ENCODE measurements around the gene JADE2.

The JADE2 gene

DNA sequence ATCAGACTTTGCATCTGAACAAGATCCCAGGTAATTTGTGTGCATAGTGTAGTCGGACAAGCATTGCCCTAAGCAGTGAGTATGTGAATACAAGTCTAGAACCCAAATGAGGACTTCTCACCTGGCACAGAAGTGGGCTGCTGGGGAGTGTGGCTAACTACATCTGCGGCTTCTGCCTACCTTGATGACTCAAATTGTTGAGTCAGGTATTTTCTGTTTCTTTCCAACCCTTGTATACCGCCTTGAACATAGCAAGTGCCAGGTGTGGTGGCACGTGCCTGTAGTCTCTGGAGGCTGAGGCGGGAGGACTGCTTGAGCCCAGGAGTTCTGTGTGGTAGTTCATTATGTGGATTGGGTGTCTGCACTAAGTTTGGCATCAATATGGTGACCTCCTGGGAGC is 7.9 kb upstream of the JADE2 start:
- ATAC-seq: no peak
- Mint-ChIP-seq H3K9me3 (no peaks in the 10 kb centered on the region), H3K4me3 (no peak overlapping the region), H3K4me1 (no peaks in the 10 kb centered on the region), H3K27ac (no peak overlapping the region), H3K36me3 (ENCODE audit: low read depth) (no peaks in the 10 kb centered on the region), H3K27me3 (peaks cover 2% of the 10 kb centered on the region)
- DNase-seq: no peak

GRCh38 chr5:134519989-134520388 is 5.5 kb upstream of the JADE2 start:
- ATAC-seq (no peak), DNase-seq (no peak)
- H3K9me3 Mint-ChIP-seq: no peaks in the 10 kb centered on the region
- no peak overlapping the region for H3K4me3 Mint-ChIP-seq
- H3K36me3 Mint-ChIP-seq (ENCODE audit: low read depth): no peaks in the 10 kb centered on the region
- H3K27me3 Mint-ChIP-seq: peaks cover 2% of the 10 kb centered on the region
- H3K27ac Mint-ChIP-seq: no peak overlapping the region
- peaks cover 12% of the 10 kb centered on the region for H3K4me1 Mint-ChIP-seq

GRCh38 chr5:134521841-134522240 is 3.6 kb upstream of the JADE2 start:
- no peaks in the 10 kb centered on the region for H3K36me3 Mint-ChIP-seq (ENCODE audit: low read depth)
- H3K4me1 Mint-ChIP-seq: peaks cover 14% of the 10 kb centered on the region
- H3K9me3 Mint-ChIP-seq: no peaks in the 10 kb centered on the region
- no peak for ATAC-seq
- H3K4me3 Mint-ChIP-seq: no peak overlapping the region
- DNase-seq: no peak
- H3K27me3 Mint-ChIP-seq: peaks cover 2% of the 10 kb centered on the region
- no peak overlapping the region for H3K27ac Mint-ChIP-seq

- Mint-ChIP-seq H3K36me3 (ENCODE audit: low read depth) (no peaks in the 10 kb centered on the region), H3K27ac (peak overlapping the region; percentile 96), H3K4me1 (peaks cover 25% of the 10 kb centered on the region), H3K4me3 (peak overlapping the region; percentile 99), H3K27me3 (peaks cover 2% of the 10 kb centered on the region), H3K9me3 (no peaks in the 10 kb centered on the region)
- no peak for ATAC-seq
- DNase-seq: no peak
Measured at GRCh38 chr5:134523543-134524271, 1.8 kb upstream of the JADE2 start.

GRCh38 chr5:134524272-134524825 is 1.1 kb upstream of the JADE2 start:
- DNase-seq (peak; percentile 75), ATAC-seq (peak; percentile 11)
- Mint-ChIP-seq H3K4me3 (peak overlapping the region; percentile 99), H3K27me3 (peaks cover 2% of the 10 kb centered on the region), H3K4me1 (peaks cover 31% of the 10 kb centered on the region), H3K9me3 (no peaks in the 10 kb centered on the region), H3K36me3 (ENCODE audit: low read depth) (no peaks in the 10 kb centered on the region), H3K27ac (peak overlapping the region; percentile 96)

GRCh38 chr5:134525683-134526482 is 413 bp downstream of the JADE2 start:
- H3K27ac Mint-ChIP-seq: peak overlapping the region; percentile 97
- ATAC-seq: peak; percentile 0
- peaks cover 45% of the 10 kb centered on the region for H3K4me1 Mint-ChIP-seq
- no peaks in the 10 kb centered on the region for H3K36me3 Mint-ChIP-seq (ENCODE audit: low read depth)
- DNase-seq: peak; percentile 63
- peak overlapping the region; percentile 99 for H3K4me3 Mint-ChIP-seq
- H3K9me3 Mint-ChIP-seq: no peaks in the 10 kb centered on the region
- H3K27me3 Mint-ChIP-seq: peaks cover 2% of the 10 kb centered on the region

DNA sequence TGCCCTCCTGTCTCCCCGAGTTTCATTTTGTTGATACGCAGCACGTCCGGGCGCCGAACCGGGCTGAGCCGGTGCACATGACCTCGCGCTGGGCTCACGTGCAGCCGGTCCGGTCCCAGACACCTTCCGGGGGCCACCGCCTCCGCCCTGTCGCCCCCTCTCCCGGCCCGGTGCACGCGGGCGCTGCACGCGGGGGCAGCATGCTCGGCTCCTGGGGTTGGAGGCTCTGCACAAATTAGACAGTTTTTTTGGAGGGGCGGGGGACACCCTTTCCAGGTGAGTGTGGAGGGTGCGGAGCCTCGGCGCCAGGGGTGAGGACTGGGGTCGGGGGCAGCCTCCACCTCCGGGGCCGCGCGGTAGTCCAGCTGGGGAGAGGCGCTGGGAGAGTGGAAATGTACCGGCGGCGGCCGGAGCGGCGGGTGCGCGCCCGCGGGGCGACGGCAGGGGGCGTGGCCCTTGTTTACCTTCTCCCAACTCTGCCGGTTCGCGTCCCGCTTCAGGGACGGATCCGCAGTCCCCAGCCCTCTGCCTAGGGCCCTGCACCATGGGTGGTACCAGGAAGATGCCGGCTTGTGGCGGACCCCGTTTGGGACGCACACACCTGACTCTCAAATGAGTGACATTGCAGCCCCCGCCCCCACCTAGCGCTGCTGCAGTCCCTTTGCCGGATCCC is 1.1 kb downstream of the JADE2 start:
- ATAC-seq: peak; percentile 58
- peaks cover 52% of the 10 kb centered on the region for H3K4me1 Mint-ChIP-seq
- peak overlapping the region; percentile 88 for H3K27ac Mint-ChIP-seq

DNA sequence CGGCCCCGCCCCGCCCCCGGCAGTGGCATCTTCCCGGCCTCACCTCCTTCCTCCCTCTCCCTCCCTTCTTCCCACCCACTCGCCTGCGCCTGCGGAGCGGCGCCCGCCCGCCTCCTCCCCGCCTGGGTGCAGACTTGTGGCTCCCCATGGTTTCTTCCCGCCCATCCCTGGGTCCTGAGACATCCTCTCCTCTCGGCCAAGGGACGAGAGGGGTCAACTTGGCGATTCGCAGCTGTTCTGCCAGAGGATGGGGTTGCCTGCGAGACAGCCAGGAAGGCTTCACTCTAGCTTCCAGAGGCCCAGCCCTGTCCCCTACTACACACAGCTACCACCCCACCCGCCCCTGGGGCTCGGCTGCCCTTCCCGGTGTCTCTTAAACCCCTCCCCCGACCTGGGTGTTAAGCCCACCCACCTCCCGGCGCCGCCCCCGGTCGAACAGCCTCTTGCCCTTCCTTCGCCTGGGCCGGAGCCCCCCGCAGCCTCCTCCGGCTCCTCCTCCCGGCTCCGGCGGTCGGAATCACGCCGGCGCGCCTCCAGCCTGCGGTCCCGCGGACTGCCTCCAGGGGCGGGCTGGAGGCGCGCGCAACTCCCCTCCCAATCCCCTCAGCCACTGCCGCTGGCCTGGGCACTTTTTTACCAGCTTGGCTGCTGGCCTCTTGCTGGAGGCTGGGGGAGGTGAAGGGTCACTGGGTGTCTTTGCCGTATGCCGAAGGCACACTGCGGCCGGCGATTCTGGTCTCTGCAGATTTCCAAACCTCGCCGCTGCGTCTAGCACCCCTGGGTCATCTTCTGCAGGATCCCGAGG is 1.9 kb downstream of the JADE2 start:
- Mint-ChIP-seq H3K4me1 (peaks cover 60% of the 10 kb centered on the region), H3K27me3 (no peaks in the 10 kb centered on the region), H3K27ac (peak overlapping the region; percentile 88), H3K36me3 (ENCODE audit: low read depth) (peaks cover 3% of the 10 kb centered on the region), H3K9me3 (no peaks in the 10 kb centered on the region), H3K4me3 (peak overlapping the region; percentile 99)
- DNase-seq (peak; percentile 86), ATAC-seq (peak; percentile 62)

More for the DNA sequence above, 1.1 kb downstream of the JADE2 start:
- no peaks in the 10 kb centered on the region for H3K9me3 Mint-ChIP-seq
- DNase-seq: peak; percentile 90
- no peaks in the 10 kb centered on the region for H3K36me3 Mint-ChIP-seq (ENCODE audit: low read depth)
- H3K27me3 Mint-ChIP-seq: peaks cover 2% of the 10 kb centered on the region
- peak overlapping the region; percentile 99 for H3K4me3 Mint-ChIP-seq

DNA sequence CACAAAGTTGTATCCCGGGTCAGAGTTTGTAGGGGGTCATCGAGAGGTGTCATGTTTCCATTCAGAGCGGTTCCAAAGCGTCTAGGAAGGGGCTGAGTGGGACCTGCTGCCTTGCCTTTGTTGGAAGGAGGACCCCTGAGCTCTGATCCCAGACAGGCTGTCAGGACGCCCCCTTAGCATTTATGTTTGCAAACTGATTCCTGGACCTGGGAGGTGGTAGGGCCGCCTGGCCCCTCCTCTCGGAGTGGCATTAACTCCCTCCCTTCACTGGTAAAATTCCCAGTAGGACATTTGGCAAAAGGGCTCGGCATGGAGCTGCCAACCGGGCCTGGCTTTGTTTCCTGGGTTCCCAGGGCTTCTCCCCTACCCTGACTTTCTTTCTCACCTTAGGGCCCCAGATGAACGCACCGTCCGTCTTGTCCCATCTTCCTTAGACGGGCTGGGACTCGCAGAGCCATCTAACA is 2.5 kb downstream of the JADE2 start:
- no peak for DNase-seq
- H3K4me1 Mint-ChIP-seq: peaks cover 65% of the 10 kb centered on the region
- H3K9me3 Mint-ChIP-seq: no peaks in the 10 kb centered on the region
- H3K4me3 Mint-ChIP-seq: peak overlapping the region; percentile 99
- H3K27ac Mint-ChIP-seq: peak overlapping the region; percentile 72
- ATAC-seq: no peak
- H3K36me3 Mint-ChIP-seq (ENCODE audit: low read depth): peaks cover 3% of the 10 kb centered on the region
- no peaks in the 10 kb centered on the region for H3K27me3 Mint-ChIP-seq

GRCh38 chr5:134528556-134528955 is 3.1 kb downstream of the JADE2 start:
- no peaks in the 10 kb centered on the region for H3K27me3 Mint-ChIP-seq
- H3K4me1 Mint-ChIP-seq: peaks cover 66% of the 10 kb centered on the region
- H3K9me3 Mint-ChIP-seq: no peaks in the 10 kb centered on the region
- H3K36me3 Mint-ChIP-seq (ENCODE audit: low read depth): peaks cover 3% of the 10 kb centered on the region
- H3K27ac Mint-ChIP-seq: peak overlapping the region; percentile 72
- H3K4me3 Mint-ChIP-seq: peak overlapping the region; percentile 99
- ATAC-seq: no peak
- no peak for DNase-seq

- H3K4me1 Mint-ChIP-seq: peaks cover 70% of the 10 kb centered on the region
Measured at GRCh38 chr5:134529460-134529859, 4.0 kb downstream of the JADE2 start.

DNA sequence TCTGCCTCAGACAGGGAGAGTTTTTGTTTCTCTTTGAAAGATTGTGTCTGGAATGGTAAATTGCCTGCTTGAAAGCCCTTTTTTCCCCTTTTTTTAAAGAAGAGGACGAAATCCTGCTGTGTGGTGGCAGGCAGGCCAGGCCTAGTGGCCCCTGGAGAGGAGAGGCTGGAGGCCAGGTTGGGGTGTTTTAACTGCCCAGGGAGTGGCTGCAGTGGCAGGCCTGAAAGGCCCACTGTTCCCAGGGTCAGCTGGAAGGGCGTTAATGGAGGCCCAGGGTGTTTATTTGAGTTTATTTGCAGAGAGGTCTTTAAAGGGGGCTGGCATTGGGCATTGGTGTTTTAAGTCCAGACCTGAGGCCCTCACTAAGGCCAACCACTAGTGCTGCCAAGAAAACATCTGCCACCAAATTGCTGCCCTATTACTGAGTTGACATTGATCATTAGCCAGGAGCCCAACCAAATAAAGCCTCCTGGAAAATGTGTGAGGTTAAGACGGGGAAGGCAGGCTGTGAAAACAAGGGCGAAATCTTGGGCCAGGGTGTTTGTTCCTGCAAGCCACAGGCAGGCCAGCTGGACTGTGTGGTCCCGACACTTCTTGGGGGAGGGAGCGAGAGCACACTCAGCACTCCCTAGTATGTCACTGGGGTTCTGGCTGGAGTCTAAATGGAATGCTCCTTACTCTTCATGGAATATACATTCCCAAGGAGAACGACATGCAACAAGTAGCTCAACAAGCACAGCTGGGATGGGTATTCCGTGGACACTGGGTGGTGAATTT is 5.0 kb downstream of the JADE2 start:
- Mint-ChIP-seq H3K27me3 (no peaks in the 10 kb centered on the region), H3K36me3 (ENCODE audit: low read depth) (peaks cover 3% of the 10 kb centered on the region), H3K4me3 (no peak overlapping the region), H3K4me1 (peaks cover 76% of the 10 kb centered on the region), H3K27ac (peak overlapping the region; percentile 1), H3K9me3 (no peaks in the 10 kb centered on the region)
- DNase-seq: no peak
- ATAC-seq: no peak

More at GRCh38 chr5:134529460-134529859, 4.0 kb downstream of the JADE2 start:
- Mint-ChIP-seq H3K36me3 (ENCODE audit: low read depth) (peaks cover 3% of the 10 kb centered on the region), H3K27me3 (no peaks in the 10 kb centered on the region), H3K4me3 (no peak overlapping the region), H3K9me3 (no peaks in the 10 kb centered on the region), H3K27ac (peak overlapping the region; percentile 1)
- no peak for ATAC-seq
- DNase-seq: no peak

DNA sequence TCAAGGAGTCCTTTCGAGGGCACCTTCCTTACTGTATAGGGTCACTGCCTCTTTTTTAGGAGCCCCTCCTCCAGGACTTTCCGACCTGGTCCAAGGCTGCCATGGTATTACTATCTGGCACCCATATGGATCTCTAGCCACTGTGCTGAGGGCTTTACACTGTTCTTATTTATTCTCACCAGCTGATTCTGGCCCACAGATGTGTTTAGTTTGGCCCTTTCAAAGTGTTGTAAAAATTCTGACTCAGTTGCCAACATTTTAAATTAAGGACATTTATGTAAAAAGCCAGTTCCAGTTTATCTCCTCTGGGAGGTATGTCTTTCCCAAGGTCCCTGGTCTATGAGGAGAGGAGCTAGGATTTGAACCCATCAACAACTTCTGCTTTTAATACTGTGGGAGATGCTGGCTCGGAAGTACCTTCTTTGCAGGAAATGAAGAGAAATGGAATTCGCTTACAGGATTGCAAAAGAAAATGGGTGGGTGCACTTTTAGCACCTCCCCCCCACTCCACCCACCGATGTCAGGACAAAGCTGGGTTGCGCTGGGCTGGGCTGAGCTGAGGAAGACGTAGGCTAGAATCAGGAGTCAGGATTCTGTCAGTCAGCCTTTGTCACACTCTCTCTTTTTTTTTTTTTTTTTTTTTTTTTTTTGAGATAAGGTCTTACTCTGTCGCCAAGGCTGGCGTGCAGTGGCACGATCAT is 7.8 kb downstream of the JADE2 start:
- DNase-seq (no peak), ATAC-seq (no peak)
- no peaks in the 10 kb centered on the region for H3K27me3 Mint-ChIP-seq
- H3K9me3 Mint-ChIP-seq: no peaks in the 10 kb centered on the region
- H3K4me1 Mint-ChIP-seq: peaks cover 96% of the 10 kb centered on the region
- H3K36me3 Mint-ChIP-seq (ENCODE audit: low read depth): peaks cover 9% of the 10 kb centered on the region
- no peak overlapping the region for H3K4me3 Mint-ChIP-seq
- peak overlapping the region; percentile 51 for H3K27ac Mint-ChIP-seq

Measured in activated naive CD8-positive, alpha-beta T cell treated with anti-CD3 and anti-CD28 coated beads, Interleukin-2, amount 50 U/mL, for 24 hours (primary cell).